ENCODE results near the gene CRABP1.

DNA sequence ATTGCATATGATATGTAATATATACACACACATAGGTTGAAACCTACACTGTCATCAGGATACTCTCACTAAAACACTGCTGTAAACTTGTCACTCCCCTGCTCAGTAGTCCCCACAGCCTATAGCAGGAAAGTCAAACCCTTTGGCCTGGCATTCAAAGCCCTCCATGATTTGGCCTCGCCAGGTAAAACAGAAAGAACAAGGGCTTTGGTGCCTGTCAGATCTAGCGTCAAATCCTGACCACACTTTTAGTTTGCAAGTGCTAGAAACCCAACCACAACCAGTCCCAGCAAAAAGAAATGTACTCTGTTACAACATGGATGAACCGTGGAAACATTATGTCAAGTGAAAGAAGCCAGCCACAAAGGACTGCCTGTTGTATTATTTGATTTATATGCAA, 11.4 kb downstream of the CRABP1 start:
- no peak for TF ChIP-seq POLR2AphosphoS5 (IDR thresholded peaks at IDR 0.05; ENCODE audit: borderline replicate concordance, low read depth, low read length)
- TF ChIP-seq EZH2 (IDR thresholded peaks at IDR 0.05), result no peak
- TF ChIP-seq FOXP2 (optimal IDR thresholded peaks at IDR 0.05; ENCODE audit: control extremely low read depth, extremely low read length, insufficient read depth), result no peak
